CD4-positive, CD25-positive, alpha-beta regulatory T cell (primary cell): ENCODE measurements around the gene TSHB. TPM values are rescaled to one million over a fixed set of nuclear protein-coding genes. Genes with fewer than 3 reads are reported as not detected.

Experiments
- ATAC-seq, 2 donors: fragments of 150-1000 bp; cut with Tn5 transposase; one replicate each; pipeline ENCODE4 v1.10.0; 2021; ENCODE audit warnings: low read depth in 2 of 2, moderate number of reproducible peaks in 2 of 2, moderate library complexity in 1 of 2
- DNase-seq, 3 donors: peaks; one replicate each; pipeline versions ENCODE4 v3.0.0 to v3.0.0-alpha.2; 2012 to 2022; ENCODE audit warnings: mixed read lengths in 1 of 3
- H3K27ac ChIP-seq: one replicate; pipeline ENCODE4 v1.7.0; 2013; ENCODE audit warnings: mild to moderate bottlenecking, low read length; ENCODE audit not compliant: insufficient read depth, poor library complexity, severe bottlenecking
- H3K27me3 ChIP-seq: one replicate; pipeline ENCODE4 v1.7.0; 2013; ENCODE audit warnings: low read length; ENCODE audit not compliant: control insufficient read depth, insufficient read depth
- H3K36me3 ChIP-seq: one replicate; pipeline ENCODE4 v1.7.0; 2013; ENCODE audit warnings: mild to moderate bottlenecking, low read length, moderate library complexity; ENCODE audit not compliant: control insufficient read depth, insufficient read depth
- H3K4me1 ChIP-seq: 2 replicates; pipeline ENCODE4 v1.7.0; 2013; ENCODE audit warnings: mild to moderate bottlenecking, low read length; ENCODE audit not compliant: insufficient read depth, control insufficient read depth, poor library complexity, severe bottlenecking
- H3K4me3 ChIP-seq: one replicate; pipeline ENCODE4 v1.7.0; 2013; ENCODE audit warnings: low read depth, mild to moderate bottlenecking, low read length, moderate library complexity
- H3K9me3 ChIP-seq, 2 experiments: 1 replicate in 1 of 2; 2 replicates in 1 of 2; pipeline ENCODE4 v1.7.0; 2013; ENCODE audit warnings: low read length in 2 of 2, mild to moderate bottlenecking in 1 of 2, moderate library complexity in 1 of 2; ENCODE audit not compliant: control insufficient read depth in 2 of 2
- H3K27ac Mint-ChIP-seq, 3 donors: one replicate each; pipeline ENCODE4 v1.8.0; 2020 to 2022; ENCODE audit warnings: mild to moderate bottlenecking in 3 of 3, mixed read lengths in 3 of 3, moderate library complexity in 2 of 3
- H3K27me3 Mint-ChIP-seq: one replicate; pipeline ENCODE4 v1.8.0; 2022; ENCODE audit warnings: mild to moderate bottlenecking, mixed read lengths
- H3K36me3 Mint-ChIP-seq: one replicate; pipeline ENCODE4 v1.8.0; 2020; ENCODE audit warnings: mixed read lengths
- H3K4me1 Mint-ChIP-seq, 4 donors: one replicate each; pipeline ENCODE4 v1.8.0; 2020 to 2022; ENCODE audit warnings: mixed read lengths in 4 of 4, mild to moderate bottlenecking in 1 of 4
- H3K4me3 Mint-ChIP-seq, 4 donors: one replicate each; pipeline ENCODE4 v1.8.0; 2020 to 2022; ENCODE audit warnings: mild to moderate bottlenecking in 4 of 4, mixed read lengths in 4 of 4, moderate library complexity in 3 of 4
- H3K9me3 Mint-ChIP-seq, 7 donors: one replicate each; pipeline ENCODE4 v1.8.0; 2020 to 2022; ENCODE audit warnings: mixed read lengths in 7 of 7, mild to moderate bottlenecking in 3 of 7, moderate library complexity in 2 of 7
- polyA plus RNA-seq, 4 donors: library from polyadenylated mRNA; unstranded; fragments of 300-500 nt; fragmentation: Illumina TruSeq; gene quantifications; one replicate each; pipeline ENCODE4 v1.2.3, GENCODE V29; 2021
- total RNA-seq: library from RNA; stranded (reverse); gene quantifications from one replicate; pipeline ENCODE4 v1.2.3, GENCODE V29; 2022

The TSHB gene
- total and polyA plus RNA-seq, 5 donors from 2014 or later: not detected

- no peak overlapping the region for H3K4me3 Mint-ChIP-seq
- ATAC-seq: no peak
- peak overlapping the region in 2 of 3 donors; percentile 0 to 7 for H3K27ac Mint-ChIP-seq
- H3K4me3 ChIP-seq: no peak overlapping the region
- no peaks in the 10 kb centered on the region for H3K4me1 ChIP-seq
- H3K36me3 ChIP-seq: no peaks in the 10 kb centered on the region
- no peaks in the 10 kb centered on the region for H3K9me3 Mint-ChIP-seq
- no peak overlapping the region for H3K27ac ChIP-seq
- DNase-seq: no peak
- H3K9me3 ChIP-seq: no peaks in the 10 kb centered on the region
- no peaks in the 10 kb centered on the region for H3K36me3 Mint-ChIP-seq
- no peaks in the 10 kb centered on the region for H3K27me3 ChIP-seq
- peaks cover 21% of the 10 kb centered on the region for H3K27me3 Mint-ChIP-seq
- H3K4me1 Mint-ChIP-seq: peaks cover 0 to 33% (median 18%) of the 10 kb centered on the region in 4 donors
These were observed 41.5 kb downstream of the TSHB start for GRCh38 chr1:115071012-115071664.

- H3K27ac ChIP-seq: no peak overlapping the region
- peaks cover 21% of the 10 kb centered on the region for H3K27me3 Mint-ChIP-seq
- ATAC-seq (no peak), DNase-seq (no peak)
- no peaks in the 10 kb centered on the region for H3K4me1 ChIP-seq
- no peaks in the 10 kb centered on the region for H3K36me3 Mint-ChIP-seq
- no peak overlapping the region for H3K4me3 ChIP-seq
- H3K27me3 ChIP-seq: no peaks in the 10 kb centered on the region
- H3K4me1 Mint-ChIP-seq: peaks cover 0 to 32% (median 17%) of the 10 kb centered on the region in 4 donors
- no peaks in the 10 kb centered on the region for H3K9me3 Mint-ChIP-seq
- no peaks in the 10 kb centered on the region for H3K36me3 ChIP-seq
- H3K9me3 ChIP-seq: no peaks in the 10 kb centered on the region
- no peak overlapping the region for H3K27ac Mint-ChIP-seq
- H3K4me3 Mint-ChIP-seq: no peak overlapping the region
These were observed 43.9 kb downstream of the TSHB start for GRCh38 chr1:115073298-115074087.

GRCh38 chr1:115074839-115075534 lies 45.4 kb downstream of the TSHB start:
- Mint-ChIP-seq H3K27me3 (peaks cover 20% of the 10 kb centered on the region), H3K27ac (no peak overlapping the region)
- ATAC-seq: no peak

GRCh38 chr1:115076384-115076915 lies 46.8 kb downstream of the TSHB start:
- Mint-ChIP-seq H3K9me3 (no peaks in the 10 kb centered on the region), H3K27me3 (peaks cover 15% of the 10 kb centered on the region), H3K27ac (no peak overlapping the region), H3K4me1 (peaks cover 0 to 17% (median 3%) of the 10 kb centered on the region in 4 donors), H3K36me3 (no peaks in the 10 kb centered on the region), H3K4me3 (no peak overlapping the region)
- Histone ChIP-seq H3K4me3 (no peak overlapping the region), H3K4me1 (no peaks in the 10 kb centered on the region), H3K27me3 (no peaks in the 10 kb centered on the region), H3K36me3 (no peaks in the 10 kb centered on the region), H3K9me3 (no peaks in the 10 kb centered on the region), H3K27ac (no peak overlapping the region)
- ATAC-seq: no peak
- DNase-seq: no peak

More at GRCh38 chr1:115074839-115075534, 45.4 kb downstream of the TSHB start:
- H3K4me3 ChIP-seq: no peak overlapping the region
- DNase-seq: no peak
- no peak overlapping the region for H3K27ac ChIP-seq
- H3K36me3 ChIP-seq: no peaks in the 10 kb centered on the region
- Mint-ChIP-seq H3K4me3 (no peak overlapping the region), H3K9me3 (no peaks in the 10 kb centered on the region), H3K4me1 (peaks cover 0 to 26% (median 14%) of the 10 kb centered on the region in 4 donors), H3K36me3 (no peaks in the 10 kb centered on the region)
- H3K4me1 ChIP-seq: no peaks in the 10 kb centered on the region
- H3K9me3 ChIP-seq: no peaks in the 10 kb centered on the region
- H3K27me3 ChIP-seq: no peaks in the 10 kb centered on the region

- no peak for DNase-seq
- H3K36me3 Mint-ChIP-seq: no peaks in the 10 kb centered on the region
- Histone ChIP-seq H3K4me1 (no peaks in the 10 kb centered on the region), H3K36me3 (no peaks in the 10 kb centered on the region), H3K27me3 (no peaks in the 10 kb centered on the region), H3K4me3 (no peak overlapping the region), H3K9me3 (no peaks in the 10 kb centered on the region), H3K27ac (no peak overlapping the region)
- H3K27me3 Mint-ChIP-seq: peaks cover 15% of the 10 kb centered on the region
- H3K4me1 Mint-ChIP-seq: peaks cover 0 to 8% (median under 1%) of the 10 kb centered on the region in 4 donors
- H3K27ac Mint-ChIP-seq: no peak overlapping the region
- no peak for ATAC-seq
- H3K4me3 Mint-ChIP-seq: no peak overlapping the region
- no peaks in the 10 kb centered on the region for H3K9me3 Mint-ChIP-seq
These were observed 47.8 kb downstream of the TSHB start for GRCh38 chr1:115077286-115077983.

GRCh38 chr1:115077984-115078330 lies 48.3 kb downstream of the TSHB start:
- no peaks in the 10 kb centered on the region for H3K27me3 ChIP-seq
- H3K36me3 Mint-ChIP-seq: no peaks in the 10 kb centered on the region
- no peaks in the 10 kb centered on the region for H3K4me1 ChIP-seq
- H3K9me3 ChIP-seq: no peaks in the 10 kb centered on the region
- no peak overlapping the region for H3K4me3 Mint-ChIP-seq
- H3K4me3 ChIP-seq: no peak overlapping the region
- H3K27me3 Mint-ChIP-seq: peaks cover 15% of the 10 kb centered on the region
- DNase-seq: no peak
- peaks cover 0 to 6% (median 0%) of the 10 kb centered on the region in 4 donors for H3K4me1 Mint-ChIP-seq
- H3K36me3 ChIP-seq: no peaks in the 10 kb centered on the region
- no peak overlapping the region for H3K27ac Mint-ChIP-seq
- H3K9me3 Mint-ChIP-seq: no peaks in the 10 kb centered on the region
- H3K27ac ChIP-seq: no peak overlapping the region
- no peak for ATAC-seq

GRCh38 chr1:115078708-115079107 lies 49.1 kb downstream of the TSHB start:
- Mint-ChIP-seq H3K27ac (no peak overlapping the region), H3K36me3 (no peaks in the 10 kb centered on the region), H3K4me3 (no peak overlapping the region), H3K9me3 (no peaks in the 10 kb centered on the region), H3K27me3 (peaks cover 15% of the 10 kb centered on the region), H3K4me1 (peaks cover 0 to 6% (median 0%) of the 10 kb centered on the region in 4 donors)
- H3K27ac ChIP-seq: no peak overlapping the region
- no peaks in the 10 kb centered on the region for H3K4me1 ChIP-seq
- ATAC-seq: no peak
- peaks cover 3% of the 10 kb centered on the region for H3K27me3 ChIP-seq
- no peak overlapping the region for H3K4me3 ChIP-seq
- no peak for DNase-seq
- H3K36me3 ChIP-seq: no peaks in the 10 kb centered on the region
- H3K9me3 ChIP-seq: no peaks in the 10 kb centered on the region
